Nucleus accumbens (tissue), 56 donors: ENCODE results near the gene ZNF273.
"Not testable (repeated sequence)": the region's sequence is repeated elsewhere in the genome, so short reads cannot be mapped to it uniquely, and the experiment has no call there.

Source experiments
- DNase-seq, 56 donors: peaks; one replicate each; lab custom pipeline; 2025; lab: John Stamatoyannopoulos, UW

The ZNF273 gene

GRCh38 chr7:64888561-64888900, 14.5 kb upstream of the ZNF273 start:
- DNase-seq = no peak

- DNase-seq = peak in 5 of 56 donors; percentile 12 to 52 (median 29)
These were observed 14.0 kb upstream of the ZNF273 start for GRCh38 chr7:64888901-64889685.

- no peak for DNase-seq
These were observed 13.3 kb upstream of the ZNF273 start for GRCh38 chr7:64889686-64890162.

GRCh38 chr7:64890273-64890672, 12.8 kb upstream of the ZNF273 start:
- not testable (repeated sequence) for DNase-seq

GRCh38 chr7:64890761-64891362, 12.2 kb upstream of the ZNF273 start:
- no peak for DNase-seq

GRCh38 chr7:64891363-64892081, 11.6 kb upstream of the ZNF273 start:
- DNase-seq = peak in 1 of 56 donors; percentile 12

- no peak for DNase-seq
These were observed 11.0 kb upstream of the ZNF273 start for GRCh38 chr7:64892116-64892515.

- DNase-seq = no peak
These were observed 10.3 kb upstream of the ZNF273 start for GRCh38 chr7:64892666-64893309.

- DNase-seq = no peak
These were observed 9.7 kb upstream of the ZNF273 start for GRCh38 chr7:64893401-64893800.

GRCh38 chr7:64902461-64902805, 640 bp upstream of the ZNF273 start:
- DNase-seq = not testable (repeated sequence)

GRCh38 chr7:64904008-64904407, 935 bp downstream of the ZNF273 start:
- no peak for DNase-seq

- DNase-seq = no peak
These were observed 2.1 kb downstream of the ZNF273 start for GRCh38 chr7:64905133-64905532.

- DNase-seq = no peak
These were observed 2.5 kb downstream of the ZNF273 start for GRCh38 chr7:64905547-64905946.

- DNase-seq = no peak
These were observed 4.7 kb downstream of the ZNF273 start for GRCh38 chr7:64907641-64908326.

- no peak for DNase-seq
These were observed 5.3 kb downstream of the ZNF273 start for GRCh38 chr7:64908358-64908757.

- DNase-seq = no peak
These were observed 11.5 kb downstream of the ZNF273 start for GRCh38 chr7:64914557-64914956.

- DNase-seq = not testable (repeated sequence)
These were observed 12.2 kb downstream of the ZNF273 start for GRCh38 chr7:64915301-64915700.

GRCh38 chr7:64928252-64929187, 25.4 kb downstream of the ZNF273 start:
- not testable (repeated sequence) for DNase-seq

- DNase-seq = no peak
These were observed 31.4 kb downstream of the ZNF273 start for GRCh38 chr7:64934478-64934877.
